HG03025 (cell line): ENCODE results near the gene OR4E2.
"Not testable (repeated sequence)": the region's sequence is repeated elsewhere in the genome, so short reads cannot be mapped to it uniquely, and the experiment has no call there.

Experiments used
- ATAC-seq: cut with Tn5 transposase; IDR thresholded peaks from one replicate; pipeline ENCODE4 v1.9.1; 2021; ENCODE audit warnings: mild to moderate bottlenecking, moderate library complexity; ENCODE audit not compliant: unreplicated experiment, low FRiP score

The OR4E2 gene, protein sequence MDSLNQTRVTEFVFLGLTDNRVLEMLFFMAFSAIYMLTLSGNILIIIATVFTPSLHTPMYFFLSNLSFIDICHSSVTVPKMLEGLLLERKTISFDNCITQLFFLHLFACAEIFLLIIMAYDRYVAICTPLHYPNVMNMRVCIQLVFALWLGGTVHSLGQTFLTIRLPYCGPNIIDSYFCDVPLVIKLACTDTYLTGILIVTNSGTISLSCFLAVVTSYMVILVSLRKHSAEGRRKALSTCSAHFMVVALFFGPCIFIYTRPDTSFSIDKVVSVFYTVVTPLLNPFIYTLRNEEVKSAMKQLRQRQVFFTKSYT

DNA sequence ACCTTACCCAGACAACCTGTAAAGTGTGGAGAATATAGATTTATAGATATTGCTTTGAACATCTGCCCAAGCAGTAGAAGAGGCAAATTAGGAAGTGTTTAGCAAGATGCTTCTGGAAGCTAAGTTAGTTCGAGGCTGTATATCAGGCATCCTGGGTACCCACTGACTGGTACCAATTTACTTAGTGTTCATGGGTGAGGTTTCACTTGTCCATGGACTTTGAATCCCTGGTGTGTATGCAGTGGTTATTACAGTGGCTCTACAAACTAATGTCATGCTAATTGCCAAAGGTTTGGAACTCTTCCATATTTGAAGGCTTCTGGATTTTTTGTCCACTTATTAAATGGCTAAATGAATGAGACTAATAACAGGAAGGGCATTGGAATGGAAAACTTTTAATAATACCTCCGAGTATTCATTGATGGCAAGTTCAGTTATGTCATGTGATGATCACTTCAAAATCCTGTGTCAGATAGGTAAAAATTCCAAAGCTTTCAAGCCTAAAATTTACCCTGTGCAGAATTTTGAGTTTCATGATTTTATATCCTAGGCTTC is at the start of gene OR4E2:
Gene OR4E2, plus strand, starts transcription at position 505 of the 555 bp plus-strand sequence. CDS start 11,248 bp downstream, outside the sequence.
- ATAC-seq, result no peak

GRCh38 chr14:21612324-21612723 is 41.3 kb upstream of the OR4E2 start:
- ATAC-seq, result no peak

DNA sequence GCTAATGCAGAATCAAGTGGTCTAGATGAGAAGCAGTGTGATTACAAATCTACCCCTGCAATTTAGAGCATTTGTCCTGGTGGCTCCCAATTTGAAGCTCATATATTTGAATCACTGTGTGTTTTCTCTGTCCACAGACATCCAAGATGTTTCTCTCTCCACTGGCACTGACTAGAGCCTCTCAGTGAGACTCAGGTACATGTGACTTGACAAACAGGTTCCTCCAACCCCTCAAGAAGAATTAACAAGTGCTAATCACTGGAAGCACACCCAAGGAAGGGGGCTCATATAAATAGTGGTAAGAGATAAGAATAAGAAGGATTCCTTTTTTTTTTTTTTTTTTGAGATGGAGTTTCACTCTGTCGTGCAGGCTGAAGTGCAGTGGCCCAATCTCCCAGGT is 39.4 kb upstream of the OR4E2 start:
- ATAC-seq, result no peak

GRCh38 chr14:21617614-21618013 is 36.0 kb upstream of the OR4E2 start:
- ATAC-seq, result no peak

DNA sequence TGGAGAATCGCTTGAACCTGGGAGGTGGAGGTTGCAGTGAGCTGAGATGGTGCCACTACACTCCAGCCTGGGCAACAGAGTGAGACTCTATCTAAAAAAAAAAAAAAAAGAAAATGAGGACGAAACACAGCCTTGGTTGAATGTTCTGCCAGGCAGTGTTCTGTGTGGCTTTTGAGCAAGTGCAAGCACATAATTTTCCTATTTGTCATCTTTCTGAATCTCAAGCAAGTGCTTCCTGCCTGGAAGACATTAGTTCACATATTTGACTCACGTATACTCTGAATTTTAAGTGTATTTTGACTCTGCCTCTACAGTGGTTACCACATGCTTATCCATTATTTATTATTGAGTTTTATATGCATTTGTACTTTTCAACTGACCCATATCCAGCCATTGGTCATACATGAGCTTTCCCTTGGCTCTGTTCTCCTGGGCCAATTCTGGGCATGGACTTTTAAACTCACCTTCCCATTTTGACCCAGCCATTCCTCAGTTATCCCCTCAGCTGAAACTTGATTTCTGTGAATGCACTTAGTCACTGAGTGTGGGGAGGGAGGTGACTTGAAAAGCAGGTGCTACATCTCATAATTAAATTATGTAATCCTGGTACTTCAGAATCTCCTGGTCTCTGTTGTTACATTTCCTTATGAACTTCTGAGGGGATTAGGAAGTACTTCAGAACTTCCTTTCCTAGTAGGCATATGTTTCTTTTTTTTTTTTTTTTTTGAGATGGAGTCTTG is 27.0 kb upstream of the OR4E2 start:
- ATAC-seq, result no peak

- not testable (repeated sequence) for ATAC-seq
These were observed 23.1 kb upstream of the OR4E2 start for GRCh38 chr14:21630503-21630902.

DNA sequence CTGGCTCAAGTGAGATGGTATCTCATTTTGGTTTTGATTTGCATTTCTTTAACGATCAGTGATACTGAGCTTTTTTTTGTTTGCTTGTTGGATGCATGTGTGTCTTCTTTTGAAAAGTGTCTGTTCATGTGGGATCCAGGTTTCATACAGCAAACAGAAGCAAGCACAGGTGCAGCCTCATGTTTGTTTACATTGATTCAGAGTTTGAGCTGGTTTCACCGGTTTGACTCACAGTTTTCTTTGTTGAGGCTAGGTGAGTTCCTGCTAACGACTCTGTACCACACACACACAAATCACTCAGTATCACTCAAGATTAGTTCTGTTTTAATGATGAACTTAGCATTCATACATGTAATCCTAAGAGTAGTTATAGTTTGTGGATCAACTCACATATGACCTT is 22.6 kb upstream of the OR4E2 start:
- no peak for ATAC-seq

DNA sequence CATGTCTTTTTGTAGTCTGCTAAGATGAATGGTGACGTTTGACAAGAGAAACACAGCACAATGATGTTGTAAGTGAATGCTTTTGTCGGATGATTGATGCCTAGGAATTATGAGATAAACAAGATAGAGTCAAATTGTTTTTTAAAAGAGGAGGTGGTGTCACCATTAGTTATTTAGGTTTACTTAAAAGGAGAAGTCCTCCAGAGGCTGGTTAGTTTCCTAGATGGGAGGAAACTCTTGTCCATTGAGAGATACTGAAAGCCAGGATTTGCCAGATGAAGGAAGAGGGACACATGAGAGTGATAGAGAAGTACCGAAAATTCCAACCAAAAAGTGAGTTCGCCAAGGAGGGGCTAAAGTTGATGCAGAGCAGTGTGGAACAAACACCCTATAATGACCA is 18.8 kb upstream of the OR4E2 start, which contains the start of gene OR10G2:
Gene OR10G2, minus strand, starts transcription at position 101 of the 400 bp plus-strand sequence. Its CDS starts 98 bp downstream, at position 3.
- no peak for ATAC-seq

DNA sequence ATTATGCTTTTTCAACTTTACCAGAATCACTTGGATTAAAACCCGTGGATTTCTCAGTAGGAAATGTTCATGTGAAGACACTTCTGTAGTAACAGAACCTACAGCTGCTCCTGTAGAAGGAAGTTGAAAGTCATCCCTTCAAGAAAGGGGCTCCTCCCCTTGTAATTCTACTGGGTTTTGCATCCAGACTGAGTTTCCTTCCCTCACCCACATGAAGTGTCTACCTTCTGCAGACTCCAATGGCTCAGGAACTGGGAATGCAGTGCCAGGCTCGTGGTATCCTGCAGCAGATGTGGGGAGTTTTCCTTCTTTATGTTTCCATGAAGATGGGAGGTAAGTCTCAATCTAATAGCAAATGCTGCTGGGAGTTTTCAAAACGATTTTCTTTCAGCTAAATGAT is 11.0 kb upstream of the OR4E2 start:
- no peak for ATAC-seq

GRCh38 chr14:21643407-21643806 is 10.2 kb upstream of the OR4E2 start:
- no peak for ATAC-seq

DNA sequence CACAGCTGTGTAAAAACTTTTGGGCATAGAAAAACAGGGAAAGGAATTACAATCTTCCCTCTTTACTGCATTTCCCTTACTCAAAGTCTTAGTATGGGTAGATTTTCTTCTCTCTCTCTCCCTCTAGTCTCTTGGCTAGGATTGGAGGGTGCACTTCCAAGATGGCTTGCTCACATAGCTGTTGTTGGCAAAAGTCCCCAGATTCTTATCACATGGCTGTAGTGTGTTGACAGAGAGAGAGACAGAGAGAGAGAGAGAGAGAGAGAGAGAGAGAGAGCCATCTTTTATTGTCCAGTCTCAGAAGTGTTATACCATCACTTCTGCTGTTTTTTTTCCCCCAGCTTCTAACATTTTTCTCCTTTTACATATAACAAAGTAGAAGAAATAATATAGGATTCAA is 6.3 kb upstream of the OR4E2 start:
- ATAC-seq, result no peak

- no peak for ATAC-seq
These were observed 1.3 kb upstream of the OR4E2 start for GRCh38 chr14:21652209-21652808.

DNA sequence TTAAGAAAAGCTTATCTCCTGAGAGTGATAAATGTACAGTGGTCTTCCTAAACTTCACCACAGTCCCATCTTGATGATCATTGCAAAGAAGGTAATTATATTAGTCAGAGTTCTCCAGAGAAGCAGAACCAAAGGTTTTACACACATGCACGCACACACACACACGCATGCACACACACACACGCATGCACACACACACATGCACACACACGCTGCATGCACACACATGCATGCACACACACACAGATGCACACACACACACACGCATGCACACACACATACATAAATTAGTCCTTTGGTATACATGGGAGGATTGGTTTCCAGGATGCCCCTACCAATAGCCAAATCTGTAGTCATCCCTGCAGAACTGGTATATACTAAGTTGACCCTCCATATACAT is 580 bp downstream of the OR4E2 start:
- no peak for ATAC-seq

DNA sequence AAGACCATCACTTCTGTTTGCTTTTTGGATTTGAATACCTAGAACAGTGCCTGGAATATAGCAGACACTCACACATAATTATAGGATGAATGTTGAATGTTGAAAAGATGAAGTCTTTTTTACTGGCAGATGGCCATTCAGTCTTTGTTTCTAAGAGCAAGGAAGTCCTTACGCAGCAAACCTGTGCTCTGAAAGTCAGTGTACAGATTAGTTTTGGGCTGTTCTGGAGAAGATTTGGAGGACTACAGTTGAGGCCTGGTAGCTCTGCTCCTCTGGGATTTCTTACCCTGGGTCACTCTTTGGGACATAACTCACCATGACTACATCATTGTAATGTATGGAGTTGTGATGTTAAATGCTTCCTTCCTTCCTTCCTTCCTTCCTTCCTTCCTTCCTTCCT is 3.3 kb downstream of the OR4E2 start:
- no peak for ATAC-seq

DNA sequence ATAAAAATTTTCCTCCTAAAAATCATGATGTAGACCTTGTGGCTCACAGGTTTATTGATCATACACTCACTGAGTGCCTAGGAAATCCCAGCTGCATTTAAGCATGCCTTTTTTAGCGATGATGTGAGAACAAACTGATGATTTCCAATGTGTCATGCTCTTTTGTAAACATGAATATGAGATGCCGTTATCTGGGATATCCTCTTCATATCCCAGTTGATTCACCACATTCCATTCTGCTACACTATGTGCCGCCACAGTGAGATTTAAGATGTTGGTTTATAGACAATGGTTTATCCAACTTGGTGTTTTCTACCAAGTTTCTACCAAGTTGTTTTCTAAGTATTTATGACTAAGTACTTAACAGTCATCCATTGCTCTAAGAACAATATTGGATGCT is 14.7 kb downstream of the OR4E2 start:
- ATAC-seq, result no peak

DNA sequence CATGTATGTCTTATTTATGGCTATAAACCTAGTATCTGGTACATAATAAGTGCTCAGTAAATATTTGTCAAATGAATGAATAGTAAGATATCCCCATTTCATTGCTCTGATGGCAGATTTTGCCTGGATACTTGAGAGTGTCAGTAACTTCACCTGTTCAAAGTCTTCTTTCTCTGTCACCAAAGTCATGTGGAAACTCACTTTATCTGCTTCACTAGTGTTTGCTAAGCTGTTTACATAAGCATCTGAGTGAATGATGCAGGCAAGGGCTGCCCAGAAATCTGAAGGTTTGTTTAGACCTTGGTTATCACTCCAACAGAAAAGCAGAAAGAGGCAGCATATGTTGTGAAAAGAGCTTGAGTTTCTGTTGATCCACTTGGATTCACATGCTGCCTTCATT is 15.6 kb downstream of the OR4E2 start:
- ATAC-seq, result no peak

DNA sequence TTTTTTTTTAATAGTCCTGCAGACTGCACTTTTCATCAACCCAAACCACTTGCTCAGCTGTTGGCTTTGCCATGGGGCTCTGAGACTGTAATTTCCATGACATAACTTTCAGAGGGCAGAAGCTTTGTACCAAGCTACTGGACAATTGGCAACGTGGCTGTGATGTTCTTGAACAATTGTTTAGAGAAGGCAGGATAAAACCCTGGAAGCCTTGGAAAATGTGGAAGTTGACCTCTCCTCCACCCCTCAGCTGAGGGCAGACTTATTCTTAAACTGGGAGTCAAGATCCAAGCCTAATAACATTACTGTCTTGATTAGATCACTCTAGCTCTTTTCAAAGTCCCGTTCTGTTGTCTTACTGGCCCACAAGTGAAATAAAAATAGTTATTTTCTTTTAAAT is 17.7 kb downstream of the OR4E2 start:
- ATAC-seq, result no peak

GRCh38 chr14:21672116-21672515 is 18.5 kb downstream of the OR4E2 start:
- no peak for ATAC-seq

GRCh38 chr14:21673718-21674117 is 20.1 kb downstream of the OR4E2 start, which contains the start of gene OR4E1:
TSS of gene OR4E1 (minus strand) at chr14:21673818. CDS start at chr14:21670935, 2,883 bp downstream.
- ATAC-seq, result no peak

DNA sequence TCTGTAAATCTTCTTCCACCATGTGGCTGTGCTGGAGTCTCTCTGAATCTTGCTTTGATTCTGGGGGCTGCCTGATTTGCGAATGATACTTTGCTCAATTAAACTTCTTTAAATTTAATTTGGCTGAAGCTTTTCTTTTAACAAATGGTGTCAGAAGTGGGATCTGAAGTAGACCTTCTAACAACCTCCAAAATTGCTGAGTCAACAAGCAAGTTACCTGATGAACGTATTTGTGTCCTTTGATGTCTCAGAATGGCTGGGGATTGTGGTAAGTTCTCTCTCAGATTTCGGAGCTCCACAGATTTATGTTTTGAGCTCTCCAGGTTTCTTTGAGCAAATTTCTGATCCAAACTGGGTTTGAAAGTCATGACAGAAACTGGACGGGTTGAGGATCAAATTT is 21.9 kb downstream of the OR4E2 start:
- no peak for ATAC-seq

- ATAC-seq, result no peak
These were observed 26.4 kb downstream of the OR4E2 start for GRCh38 chr14:21680072-21680471.
